CD4-positive, alpha-beta T cell treated with Interleukin-6 for 4 hours (primary cell): ENCODE results near the gene DNAJC11.

Source experiments
- DNase-seq: peaks from one replicate; pipeline ENCODE4 v3.0.0-alpha.2; 2020; ENCODE audit warnings: mixed read lengths

Gene DNAJC11

DNA sequence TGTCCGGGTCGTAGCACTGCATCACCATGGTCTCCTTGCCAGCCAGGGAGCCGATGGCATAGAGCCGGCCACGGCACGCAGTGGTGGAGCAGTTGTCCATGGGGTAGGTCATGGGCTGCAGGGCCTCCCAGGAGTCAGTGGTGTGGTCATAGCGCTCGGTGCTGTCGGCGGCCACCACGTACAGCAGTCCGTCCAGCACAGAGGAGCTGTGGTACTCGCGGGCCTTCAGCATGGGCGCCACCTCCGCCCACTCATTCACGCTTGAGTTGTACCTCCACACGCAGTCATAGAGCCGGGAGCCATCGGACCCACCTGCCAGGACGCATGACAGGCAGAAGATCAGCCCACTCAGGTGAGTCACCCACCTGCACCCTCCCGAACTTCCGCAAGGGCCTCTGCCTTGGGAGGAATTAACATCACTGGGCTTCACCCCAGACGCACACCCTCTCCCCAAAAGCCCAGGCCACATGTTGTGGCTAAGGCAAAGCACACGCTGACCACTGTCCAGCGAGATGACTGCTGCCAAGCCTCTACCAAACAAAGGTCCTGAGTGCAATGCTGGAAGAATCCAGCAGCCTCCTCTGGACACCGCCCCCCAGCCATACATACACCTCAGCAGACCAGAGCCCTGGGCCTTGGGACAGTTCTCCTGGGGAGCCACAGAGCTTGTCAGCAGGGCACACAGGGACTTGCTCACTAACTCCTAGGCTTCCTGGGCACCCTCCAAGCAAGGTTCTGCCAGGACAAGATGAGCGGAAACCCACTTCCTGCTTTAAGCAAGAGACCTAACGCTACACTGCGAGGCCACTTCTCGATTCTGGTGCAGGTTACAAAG is 102.3 kb downstream of the DNAJC11 start:
- peak; percentile 74 for DNase-seq

DNA sequence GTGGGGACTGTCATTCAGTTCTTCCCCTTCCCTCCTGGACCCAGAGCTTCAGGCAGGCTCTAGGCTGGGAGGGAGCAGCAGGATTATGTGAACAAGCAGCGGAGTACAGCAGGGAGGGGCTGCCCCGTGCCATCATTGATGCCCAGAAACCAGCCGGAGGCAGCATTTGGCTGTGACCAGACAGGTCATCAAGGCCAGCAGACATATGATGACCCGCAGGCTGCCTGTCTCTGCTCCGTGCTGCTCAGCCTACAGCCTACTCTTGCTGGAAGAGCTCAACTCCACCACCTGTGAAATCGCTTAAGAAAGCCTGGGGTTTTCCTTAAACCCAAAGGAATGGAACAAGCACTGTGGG is 103.9 kb downstream of the DNAJC11 start:
- DNase-seq: no peak

DNA sequence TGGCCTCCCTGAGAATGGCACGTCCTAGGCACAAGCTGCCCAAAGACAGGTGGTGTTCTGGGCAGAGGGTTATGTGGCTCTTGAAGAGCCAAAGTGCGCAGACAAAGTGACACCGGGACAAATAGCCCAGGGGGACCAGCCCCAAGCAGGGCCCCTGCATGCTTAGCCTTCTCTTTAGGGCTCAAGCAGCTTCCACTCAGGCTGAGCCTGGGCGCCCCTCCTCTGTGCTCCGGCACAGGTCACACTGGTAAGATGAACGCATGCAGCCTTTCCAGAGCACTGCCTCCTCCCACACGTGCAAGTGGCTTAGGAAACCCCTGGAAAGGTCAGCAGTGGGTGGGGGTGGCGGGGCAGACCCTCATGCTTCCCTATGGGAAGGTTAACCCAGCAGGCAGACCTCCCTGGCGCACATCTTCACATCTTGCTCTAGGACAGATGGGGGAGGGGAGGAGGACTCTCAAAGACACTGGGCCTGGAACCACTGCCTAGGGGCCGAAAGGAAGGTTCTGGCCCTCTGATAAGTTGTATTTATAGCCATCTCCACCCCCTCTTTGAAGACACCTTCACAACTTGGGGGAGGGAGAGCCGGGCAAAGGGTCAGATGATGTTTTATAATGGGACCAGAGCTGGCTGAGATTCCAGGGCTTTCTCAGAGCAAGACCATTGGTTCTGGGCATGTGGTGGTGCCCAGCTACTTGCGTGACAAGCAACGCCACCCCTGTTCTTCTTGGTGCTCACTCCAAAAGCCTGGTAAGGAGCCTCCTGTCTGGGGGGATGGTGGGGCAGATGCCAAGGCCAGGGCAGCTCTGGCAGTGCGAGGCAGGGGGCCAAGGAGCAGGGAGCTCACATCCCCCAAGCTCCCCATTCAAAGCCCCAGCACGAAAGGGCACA is 104.5 kb downstream of the DNAJC11 start:
- no peak for DNase-seq

DNA sequence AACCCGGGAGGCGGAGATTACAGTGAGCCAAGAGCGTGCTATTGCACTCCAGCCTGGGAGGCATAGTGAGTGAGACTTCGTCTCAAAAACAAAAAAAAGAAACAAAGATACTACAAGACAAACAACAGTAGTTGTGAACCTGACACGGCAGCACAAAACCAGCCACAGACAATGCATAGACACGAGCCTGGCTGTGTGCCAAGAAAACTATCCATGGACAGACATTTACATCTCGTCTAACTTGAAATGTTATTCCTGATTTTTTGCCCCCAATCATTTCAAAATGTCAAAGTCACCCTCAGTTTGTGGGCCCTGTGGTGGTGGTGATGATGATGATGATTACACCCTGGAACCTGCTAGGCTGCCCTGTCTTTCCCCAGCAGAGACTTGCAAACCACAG is 105.3 kb downstream of the DNAJC11 start:
- no peak for DNase-seq

DNA sequence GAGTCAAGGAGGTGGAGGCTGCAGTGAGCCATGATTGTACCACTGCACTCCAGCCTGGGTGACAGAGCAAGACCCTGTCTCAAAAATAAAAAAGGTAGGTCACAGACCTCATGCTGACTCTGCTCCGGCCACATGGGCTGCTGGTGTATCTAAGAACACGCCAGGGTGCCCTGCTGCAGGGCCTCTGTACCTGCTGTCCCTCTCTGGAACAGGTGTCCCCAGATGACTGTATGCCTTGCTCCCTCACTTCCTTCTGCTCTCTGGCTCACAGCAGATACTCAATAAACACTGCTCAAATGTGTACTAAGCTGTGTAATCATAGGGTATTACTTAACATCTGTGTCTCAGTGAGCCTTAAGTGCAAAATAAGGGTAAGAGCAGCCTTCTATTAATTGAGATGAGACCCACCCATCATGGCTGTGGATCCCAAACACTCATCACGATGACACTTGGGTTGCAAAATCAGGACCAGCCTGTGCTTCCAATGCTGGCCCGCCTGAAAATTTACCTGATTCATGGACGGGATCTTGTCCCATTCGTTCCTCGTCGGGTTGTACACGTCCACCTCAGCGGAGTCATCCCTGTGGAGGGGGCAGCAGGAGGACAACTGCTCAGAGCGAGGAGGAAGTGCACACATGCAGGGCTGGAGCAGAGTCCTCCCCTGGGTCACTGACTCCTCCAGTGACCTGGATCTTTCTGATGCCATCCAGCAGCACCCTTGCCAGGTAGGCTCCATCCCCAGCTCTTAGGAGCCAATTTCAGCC is 106.5 kb downstream of the DNAJC11 start:
- no peak for DNase-seq

DNA sequence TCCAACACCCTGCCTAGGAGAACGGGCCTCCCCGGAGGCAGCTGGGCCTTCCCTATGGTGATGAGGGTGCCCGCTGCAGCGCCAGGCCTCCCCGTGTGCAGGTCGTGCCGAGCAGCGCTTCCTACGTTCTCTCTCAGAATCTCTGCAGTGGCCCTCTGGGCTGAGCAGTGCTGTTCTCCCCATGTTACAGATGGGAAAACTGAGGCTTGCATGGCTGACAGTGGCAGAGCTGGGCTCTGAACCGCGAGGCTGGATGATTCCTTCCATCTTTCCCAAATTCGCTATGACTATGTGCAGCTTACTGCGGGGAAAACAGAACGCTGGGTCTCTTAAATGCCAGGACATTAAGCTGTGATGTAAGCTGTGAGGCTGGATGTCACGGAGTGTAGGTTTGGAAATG is 107.8 kb downstream of the DNAJC11 start:
- DNase-seq: no peak

DNA sequence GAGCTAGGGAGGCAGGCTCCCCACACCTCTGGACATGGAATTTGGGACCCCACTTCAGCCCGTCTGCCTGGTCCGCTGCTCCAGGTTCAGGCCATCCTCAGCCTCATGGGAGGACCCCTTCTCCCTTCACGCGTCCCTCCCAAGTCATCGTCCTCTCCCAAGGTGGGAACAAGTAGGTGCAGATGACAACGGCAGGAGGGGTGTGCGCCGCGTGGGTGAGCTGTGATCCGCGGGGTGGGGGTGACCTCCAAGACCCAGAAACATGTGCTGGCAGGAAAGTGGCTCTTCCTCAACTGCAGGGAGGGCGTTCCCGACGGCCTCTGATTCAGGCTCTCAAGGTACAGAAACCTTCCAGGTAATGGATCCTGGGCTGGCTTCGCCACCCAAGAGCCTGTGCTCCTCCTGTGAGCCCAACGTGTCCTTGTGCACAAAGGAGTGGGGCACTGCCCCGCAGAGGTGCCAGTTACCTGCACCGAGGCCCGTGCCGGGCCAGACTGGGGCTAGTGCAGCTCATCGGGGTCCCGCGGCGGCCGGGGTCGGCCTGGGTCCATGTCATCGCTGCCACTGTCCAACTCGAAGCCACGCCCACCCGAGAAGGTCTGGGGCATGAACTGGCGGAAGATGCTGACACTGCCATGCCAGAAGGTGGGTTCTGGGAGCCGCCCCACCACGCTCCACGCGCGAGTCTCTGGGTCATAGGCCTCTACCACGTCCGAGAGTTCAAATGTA is 108.6 kb downstream of the DNAJC11 start:
- no peak for DNase-seq

DNA sequence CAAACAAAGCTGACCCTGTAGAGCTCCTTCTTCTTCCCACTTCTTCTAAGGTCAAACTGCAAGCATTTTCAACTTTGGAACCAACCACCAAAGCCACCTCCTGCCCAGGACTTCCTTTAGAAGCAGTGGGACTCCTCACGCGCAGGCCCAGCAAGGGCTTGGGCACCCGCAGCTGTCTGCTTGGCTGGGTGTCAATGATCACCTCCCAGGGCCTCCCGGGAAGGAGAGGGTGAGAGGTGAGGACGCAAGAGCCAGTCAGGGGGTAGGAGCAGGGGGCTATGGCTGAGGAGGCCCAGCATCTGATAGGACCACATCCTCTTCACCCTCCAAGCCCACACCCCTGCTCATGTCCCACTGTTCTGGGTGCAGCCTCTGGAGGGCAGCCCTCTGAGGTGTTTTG is 109.2 kb downstream of the DNAJC11 start:
- no peak for DNase-seq

DNA sequence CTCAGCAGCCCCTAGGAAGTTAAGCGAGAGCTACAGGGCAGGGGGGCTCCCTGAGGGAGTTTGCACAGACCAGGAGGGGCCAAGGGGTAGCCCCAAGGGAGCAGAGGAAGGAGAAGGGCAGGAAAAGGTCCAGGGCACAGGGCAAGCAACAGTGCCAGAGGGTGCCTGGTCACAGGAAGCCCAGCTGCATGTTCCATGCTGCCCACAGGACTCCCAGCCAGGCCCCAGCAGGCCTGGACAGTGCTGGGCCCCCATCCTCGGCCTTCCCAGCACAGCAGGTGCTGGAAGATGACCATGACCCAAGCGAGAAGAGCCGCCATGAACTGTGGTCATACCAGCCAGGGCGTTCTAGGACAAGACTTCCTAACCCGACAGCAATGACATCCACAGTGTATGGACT is 110.0 kb downstream of the DNAJC11 start:
- DNase-seq: no peak

DNA sequence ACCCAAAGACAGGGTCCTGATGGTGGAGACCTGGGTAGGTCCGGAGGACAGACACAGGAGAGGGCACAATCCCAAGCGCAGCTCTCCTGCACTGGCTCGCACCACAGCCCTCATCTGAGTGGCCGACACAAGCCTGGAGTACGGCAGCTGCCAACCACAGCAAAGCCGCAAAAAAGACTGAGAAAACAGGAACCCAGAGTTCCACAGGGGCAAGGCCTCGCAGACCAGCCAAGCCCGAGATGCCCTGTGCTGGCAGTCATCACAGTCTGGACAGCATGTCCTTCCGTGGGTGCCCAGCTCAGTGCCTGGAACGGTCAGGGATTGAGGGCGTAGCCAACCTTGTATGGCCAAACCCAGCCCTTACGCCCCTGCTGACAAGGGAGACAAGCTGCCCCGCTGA is 110.4 kb downstream of the DNAJC11 start:
- DNase-seq: no peak

DNA sequence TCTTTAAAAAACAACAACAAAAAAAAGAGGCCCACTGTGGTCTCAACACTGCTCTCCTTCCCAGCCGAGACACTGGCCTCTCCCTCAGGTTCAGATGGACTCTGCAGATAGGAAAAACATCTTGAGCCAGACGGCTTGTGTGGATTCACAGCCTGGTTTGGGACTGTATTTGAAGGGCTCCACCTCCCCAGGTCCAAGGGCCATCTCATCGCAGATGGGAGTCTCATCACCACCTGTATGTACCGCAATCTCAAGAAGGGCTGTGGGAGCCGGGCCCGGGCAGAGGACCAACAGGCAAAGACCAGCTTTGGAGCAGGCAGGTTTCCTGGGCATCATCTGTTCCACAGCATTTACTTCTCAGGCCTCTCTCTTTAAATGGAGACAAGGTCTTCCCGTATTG is 111.6 kb downstream of the DNAJC11 start:
- no peak for DNase-seq

DNA sequence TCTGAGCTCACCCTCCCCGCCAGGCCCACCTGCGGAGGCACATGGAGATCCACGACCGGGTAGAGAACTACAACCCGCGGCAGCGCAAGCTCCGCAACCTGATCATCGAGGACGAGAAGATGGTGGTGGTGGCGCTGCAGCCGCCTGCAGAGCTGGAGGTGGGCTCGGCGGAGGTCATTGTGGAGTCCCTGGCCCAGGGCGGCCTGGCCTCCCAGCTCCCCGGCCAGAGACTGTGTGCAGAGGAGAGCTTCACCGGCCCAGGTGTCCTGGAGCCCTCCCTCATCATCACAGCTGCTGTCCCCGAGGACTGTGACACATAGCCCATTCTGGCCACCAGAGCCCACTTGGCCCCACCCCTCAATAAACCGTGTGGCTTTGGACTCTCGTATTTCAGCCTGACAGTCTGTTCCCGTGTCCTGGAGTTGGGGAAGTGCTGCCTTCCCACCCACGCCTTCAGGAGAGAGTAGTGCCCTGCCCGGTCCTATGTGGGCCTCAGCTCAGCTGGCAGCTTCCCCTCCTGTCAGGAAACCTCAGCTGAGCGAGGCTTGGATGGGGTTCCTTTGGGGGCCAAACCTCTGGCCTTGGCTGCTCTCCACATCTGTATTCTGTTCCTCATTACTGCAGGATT is 112.6 kb downstream of the DNAJC11 start:
- no peak for DNase-seq

DNA sequence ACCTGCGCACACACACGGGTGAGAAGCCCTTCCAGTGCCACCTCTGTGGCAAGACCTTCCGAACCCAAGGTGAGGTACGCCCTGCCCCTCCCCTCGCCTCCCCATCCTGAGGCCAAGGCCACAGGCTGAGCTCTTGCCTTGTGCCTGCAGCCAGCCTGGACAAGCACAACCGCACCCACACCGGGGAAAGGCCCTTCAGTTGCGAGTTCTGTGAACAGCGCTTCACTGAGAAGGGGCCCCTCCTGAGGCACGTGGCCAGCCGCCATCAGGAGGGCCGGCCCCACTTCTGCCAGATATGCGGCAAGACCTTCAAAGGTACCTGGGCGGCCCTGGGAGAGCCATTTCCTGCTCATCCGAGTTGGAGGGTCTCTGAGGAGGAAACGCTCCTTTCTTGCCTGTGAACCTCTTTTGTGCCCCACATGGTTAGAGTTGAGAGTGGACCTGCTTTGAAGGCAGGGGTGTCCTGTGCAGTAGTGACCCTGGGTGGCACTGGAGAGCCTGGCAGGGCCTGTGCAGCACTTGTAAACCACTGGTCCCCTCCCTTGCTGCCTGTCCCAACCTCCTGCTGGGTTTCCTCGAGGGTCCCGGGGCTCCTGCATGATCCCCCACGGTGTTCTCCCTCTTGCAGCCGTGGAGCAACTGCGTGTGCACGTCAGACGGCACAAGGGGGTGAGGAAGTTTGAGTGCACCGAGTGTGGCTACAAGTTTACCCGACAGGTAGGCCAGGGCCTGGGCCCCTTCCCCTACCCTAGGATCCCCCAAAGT is 113.3 kb downstream of the DNAJC11 start:
- DNase-seq: no peak

DNA sequence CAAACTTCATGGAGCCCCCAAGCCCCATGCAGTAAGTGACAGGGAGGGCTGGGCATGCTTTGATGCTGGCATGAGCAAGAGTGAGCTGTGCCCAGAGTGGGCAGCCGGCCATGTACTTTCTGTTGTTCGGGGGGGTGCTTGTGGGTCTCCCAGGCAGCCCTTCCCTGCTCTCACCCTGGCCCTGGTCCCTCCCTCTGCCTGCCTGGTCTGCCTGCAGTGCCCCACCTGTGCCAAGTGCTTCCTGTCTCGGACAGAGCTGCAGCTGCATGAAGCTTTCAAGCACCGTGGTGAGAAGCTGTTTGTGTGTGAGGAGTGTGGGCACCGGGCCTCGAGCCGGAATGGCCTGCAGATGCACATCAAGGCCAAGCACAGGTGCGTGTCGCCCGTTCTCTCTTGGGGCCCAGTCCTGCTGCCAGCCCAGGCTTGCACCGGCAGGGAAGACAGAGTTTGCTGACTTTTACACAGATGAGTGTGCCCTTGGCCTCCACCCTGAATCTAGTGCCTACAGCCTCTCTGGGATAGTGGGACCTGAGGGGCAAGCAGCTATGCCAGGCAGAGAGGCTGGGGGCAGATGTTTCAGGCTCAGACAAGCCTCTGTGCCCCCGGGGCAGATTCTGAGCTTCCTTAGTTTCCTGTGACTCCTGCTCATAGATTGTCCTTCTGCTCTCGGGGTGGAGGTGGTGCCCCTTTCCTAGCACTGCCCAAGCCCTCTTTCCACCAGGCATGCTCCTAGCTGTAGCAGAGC is 114.2 kb downstream of the DNAJC11 start:
- DNase-seq: no peak

DNA sequence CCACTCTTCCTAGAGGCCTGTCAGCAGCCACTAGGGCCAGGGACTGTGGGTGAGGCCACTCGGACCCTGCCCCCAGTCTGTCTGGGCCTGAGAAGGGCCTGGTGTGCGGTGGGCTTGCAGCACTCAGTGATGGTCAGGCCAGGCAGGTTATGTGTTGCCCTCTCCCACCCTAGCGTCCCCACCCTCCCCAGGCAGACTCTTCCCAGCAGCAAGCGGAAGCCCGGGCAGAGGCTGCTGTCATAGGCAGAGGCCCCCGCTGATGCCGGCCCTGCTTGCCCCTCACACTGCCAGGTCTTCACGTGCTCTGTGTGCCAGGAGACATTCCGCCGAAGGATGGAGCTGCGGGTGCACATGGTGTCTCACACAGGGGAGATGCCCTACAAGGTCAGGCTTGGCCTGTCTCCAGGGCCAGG is 115.2 kb downstream of the DNAJC11 start:
- DNase-seq: no peak

DNA sequence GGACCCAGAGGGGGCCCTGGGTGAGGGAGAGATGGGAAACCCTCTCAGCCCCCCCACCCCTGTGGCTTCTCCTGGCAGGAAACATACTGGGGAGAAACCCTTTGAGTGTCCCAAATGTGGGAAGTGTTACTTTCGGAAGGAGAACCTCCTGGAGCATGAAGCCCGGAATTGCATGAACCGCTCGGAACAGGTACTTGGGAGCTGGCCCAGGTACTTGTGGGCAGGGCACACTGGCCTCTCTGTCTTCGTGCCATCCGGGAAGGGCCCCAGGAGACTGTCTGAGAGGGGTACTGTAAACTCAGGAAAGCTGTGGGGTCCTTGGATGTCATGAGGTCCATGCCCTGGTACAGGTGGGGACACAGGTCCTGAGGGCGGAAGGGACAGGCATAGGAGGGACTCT is 115.8 kb downstream of the DNAJC11 start:
- DNase-seq: no peak

DNA sequence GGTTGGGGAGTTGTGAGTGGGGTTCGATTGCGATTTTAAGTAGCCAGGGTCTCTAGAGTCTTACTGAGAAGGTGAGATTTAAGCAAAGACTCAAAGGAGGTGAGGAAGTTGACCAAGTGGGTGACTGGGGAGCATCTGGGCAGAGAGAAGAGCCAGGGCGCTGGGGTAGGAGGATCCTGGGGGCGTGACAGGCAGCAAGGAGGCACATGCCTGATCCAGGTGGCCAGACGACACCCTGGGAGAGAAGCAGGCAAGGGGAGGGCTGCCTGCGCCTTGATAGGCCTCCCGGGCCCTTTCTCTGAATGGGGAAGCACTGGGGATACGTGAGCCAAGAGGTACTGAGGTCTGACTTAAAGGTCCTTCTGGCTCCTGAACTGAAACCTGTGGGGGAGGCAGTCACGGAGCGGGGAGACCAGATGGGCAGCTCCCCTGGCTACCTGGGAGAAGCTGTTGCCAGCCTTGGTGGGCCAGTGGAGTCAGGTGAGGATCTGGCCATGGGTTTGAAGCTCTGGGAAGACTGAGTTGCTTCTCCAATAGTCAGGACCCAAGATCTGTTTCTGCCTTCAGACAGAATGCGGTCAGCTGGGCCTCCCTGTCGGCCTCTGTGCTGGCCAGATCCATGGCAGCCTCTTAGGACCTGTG is 116.4 kb downstream of the DNAJC11 start:
- no peak for DNase-seq
